Nephron progenitor cell (in vitro differentiated cells): ENCODE measurements around the gene SH3TC2.

Experiments
- DNase-seq: peaks from one replicate; pipeline ENCODE4 v3.0.0; 2021
- H3K27ac Mint-ChIP-seq: 2 replicates; pipeline ENCODE4 v1.8.0; 2021; ENCODE audit warnings: mild to moderate bottlenecking, moderate library complexity, mixed read lengths
- H3K27me3 Mint-ChIP-seq: 2 replicates; pipeline ENCODE4 v1.8.0; 2021; ENCODE audit warnings: mild to moderate bottlenecking, low read depth, mixed read lengths; ENCODE audit not compliant: poor library complexity
- H3K36me3 Mint-ChIP-seq: 2 replicates; pipeline ENCODE4 v1.8.0; 2021; ENCODE audit warnings: low read depth, mixed read lengths
- H3K4me1 Mint-ChIP-seq: 2 replicates; pipeline ENCODE4 v1.8.0; 2021; ENCODE audit warnings: mixed read lengths
- H3K4me3 Mint-ChIP-seq: 2 replicates; pipeline ENCODE4 v1.8.0; 2021; ENCODE audit warnings: mild to moderate bottlenecking, moderate library complexity, mixed read lengths
- H3K9me3 Mint-ChIP-seq: 2 replicates; pipeline ENCODE4 v1.8.0; 2021; ENCODE audit warnings: mild to moderate bottlenecking, moderate library complexity, mixed read lengths
- TF ChIP-seq, protein P1 (sequence below): fragments of 200-600 bp; sonication (generic); IDR thresholded peaks from 2 replicates; pipeline ENCODE4 v1.5.0; 2021; ENCODE audit warnings: antibody characterized with exemption

Gene SH3TC2

DNA sequence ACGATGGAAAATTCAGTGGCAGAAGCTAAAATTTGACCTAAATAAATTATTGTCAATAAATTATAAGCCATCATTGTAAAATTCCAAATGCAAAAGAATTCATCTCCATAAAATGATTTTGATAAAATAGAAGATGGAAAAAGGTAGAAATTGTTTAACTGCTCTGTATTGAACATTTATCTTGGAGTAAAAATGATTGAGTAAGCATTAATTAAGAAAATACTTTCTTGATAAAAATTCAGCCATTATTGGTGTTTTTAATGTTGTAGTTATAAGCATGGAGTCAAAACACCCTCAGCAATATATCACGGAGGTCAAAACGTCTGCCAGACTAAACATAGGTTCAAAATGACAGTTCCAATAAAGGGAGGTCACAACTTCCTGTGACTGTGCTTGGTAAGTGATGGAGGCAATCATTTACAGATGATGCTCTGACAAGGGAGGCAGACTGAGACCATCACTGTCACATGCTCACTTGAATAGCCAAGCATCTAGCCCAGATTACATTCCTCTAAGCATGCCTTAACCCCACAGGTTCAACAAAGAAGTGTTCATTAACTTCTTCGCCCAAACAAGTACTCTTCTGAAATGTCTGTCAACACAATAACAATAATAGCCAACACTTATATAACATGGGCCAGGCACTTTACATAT is 69.5 kb downstream of the SH3TC2 start:
- Mint-ChIP-seq H3K4me3 (no peak overlapping the region), H3K27me3 (peaks cover 19% of the 10 kb centered on the region), H3K36me3 (no peaks in the 10 kb centered on the region), H3K4me1 (no peaks in the 10 kb centered on the region), H3K27ac (no peak overlapping the region), H3K9me3 (no peaks in the 10 kb centered on the region)
- no peak for DNase-seq
- TF ChIP-seq, protein P1, sequence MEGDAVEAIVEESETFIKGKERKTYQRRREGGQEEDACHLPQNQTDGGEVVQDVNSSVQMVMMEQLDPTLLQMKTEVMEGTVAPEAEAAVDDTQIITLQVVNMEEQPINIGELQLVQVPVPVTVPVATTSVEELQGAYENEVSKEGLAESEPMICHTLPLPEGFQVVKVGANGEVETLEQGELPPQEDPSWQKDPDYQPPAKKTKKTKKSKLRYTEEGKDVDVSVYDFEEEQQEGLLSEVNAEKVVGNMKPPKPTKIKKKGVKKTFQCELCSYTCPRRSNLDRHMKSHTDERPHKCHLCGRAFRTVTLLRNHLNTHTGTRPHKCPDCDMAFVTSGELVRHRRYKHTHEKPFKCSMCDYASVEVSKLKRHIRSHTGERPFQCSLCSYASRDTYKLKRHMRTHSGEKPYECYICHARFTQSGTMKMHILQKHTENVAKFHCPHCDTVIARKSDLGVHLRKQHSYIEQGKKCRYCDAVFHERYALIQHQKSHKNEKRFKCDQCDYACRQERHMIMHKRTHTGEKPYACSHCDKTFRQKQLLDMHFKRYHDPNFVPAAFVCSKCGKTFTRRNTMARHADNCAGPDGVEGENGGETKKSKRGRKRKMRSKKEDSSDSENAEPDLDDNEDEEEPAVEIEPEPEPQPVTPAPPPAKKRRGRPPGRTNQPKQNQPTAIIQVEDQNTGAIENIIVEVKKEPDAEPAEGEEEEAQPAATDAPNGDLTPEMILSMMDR, result no peak

DNA sequence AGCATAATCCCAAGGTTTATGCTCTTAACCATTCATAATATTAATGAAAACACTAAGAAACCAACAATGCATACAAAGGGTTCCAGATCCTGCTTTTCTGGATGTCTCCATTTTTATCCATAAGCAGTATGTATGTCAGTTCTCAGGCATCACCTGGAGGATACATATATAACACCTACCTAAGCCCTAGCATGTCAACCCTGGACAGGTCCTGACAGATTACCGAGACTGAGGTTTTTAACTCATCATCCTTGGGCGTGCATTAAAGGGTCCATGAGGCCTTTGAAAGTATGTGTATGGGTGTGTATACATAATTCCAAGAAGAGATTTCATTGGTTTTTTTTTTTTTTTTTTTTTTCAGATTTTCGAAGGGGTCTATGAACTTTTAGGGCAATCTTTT is 70.6 kb downstream of the SH3TC2 start:
- TF ChIP-seq, protein P1, result no peak
- Mint-ChIP-seq H3K4me1 (no peaks in the 10 kb centered on the region), H3K27ac (no peak overlapping the region), H3K27me3 (peaks cover 19% of the 10 kb centered on the region), H3K36me3 (no peaks in the 10 kb centered on the region), H3K9me3 (no peaks in the 10 kb centered on the region), H3K4me3 (no peak overlapping the region)
- DNase-seq, result no peak

DNA sequence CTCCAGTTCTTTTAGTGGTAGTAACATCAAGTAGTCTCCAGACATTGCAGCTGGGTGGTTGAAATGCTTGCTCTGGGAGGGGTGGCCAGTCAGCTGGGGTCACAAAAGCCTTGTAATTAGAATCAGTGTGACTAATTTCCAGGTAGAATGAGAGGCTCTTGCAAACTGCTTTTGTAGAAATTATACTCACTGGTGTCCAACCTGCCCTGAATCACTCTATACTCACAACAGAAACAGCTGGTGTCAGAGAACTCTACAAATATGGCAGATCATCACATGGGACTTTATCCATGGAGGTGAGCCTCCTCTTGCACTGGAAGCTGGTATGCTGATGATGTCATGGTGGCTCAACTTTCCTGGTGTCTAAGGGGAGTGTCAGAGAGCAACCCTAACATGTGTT is 71.3 kb downstream of the SH3TC2 start:
- DNase-seq, result no peak
- Mint-ChIP-seq H3K27me3 (peaks cover 15% of the 10 kb centered on the region), H3K36me3 (no peaks in the 10 kb centered on the region), H3K4me3 (no peak overlapping the region), H3K9me3 (no peaks in the 10 kb centered on the region), H3K27ac (no peak overlapping the region), H3K4me1 (no peaks in the 10 kb centered on the region)
- TF ChIP-seq, protein P1, result no peak

DNA sequence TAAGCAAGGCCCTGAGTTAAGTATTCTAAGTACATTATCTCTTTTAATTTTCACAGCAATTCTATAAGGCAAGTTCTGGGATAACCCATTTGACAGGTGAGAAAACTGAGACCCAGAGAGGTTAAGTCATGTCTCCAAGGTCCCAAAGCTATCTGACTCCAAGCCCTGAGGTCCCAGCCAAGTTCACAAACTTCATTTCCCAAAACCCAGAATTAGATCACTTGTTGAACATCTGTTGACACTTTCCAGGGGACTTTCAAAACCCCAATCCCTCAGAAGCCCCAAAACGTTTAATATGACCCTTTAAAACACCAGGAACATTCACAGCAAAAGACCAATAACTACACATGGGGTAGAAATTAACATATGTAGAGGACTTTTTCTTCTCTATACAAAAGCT is 72.0 kb downstream of the SH3TC2 start:
- TF ChIP-seq, protein P1, result no peak
- Mint-ChIP-seq H3K4me3 (no peak overlapping the region), H3K27me3 (peaks cover 14% of the 10 kb centered on the region), H3K4me1 (no peaks in the 10 kb centered on the region), H3K9me3 (no peaks in the 10 kb centered on the region), H3K27ac (no peak overlapping the region), H3K36me3 (no peaks in the 10 kb centered on the region)
- no peak for DNase-seq

DNA sequence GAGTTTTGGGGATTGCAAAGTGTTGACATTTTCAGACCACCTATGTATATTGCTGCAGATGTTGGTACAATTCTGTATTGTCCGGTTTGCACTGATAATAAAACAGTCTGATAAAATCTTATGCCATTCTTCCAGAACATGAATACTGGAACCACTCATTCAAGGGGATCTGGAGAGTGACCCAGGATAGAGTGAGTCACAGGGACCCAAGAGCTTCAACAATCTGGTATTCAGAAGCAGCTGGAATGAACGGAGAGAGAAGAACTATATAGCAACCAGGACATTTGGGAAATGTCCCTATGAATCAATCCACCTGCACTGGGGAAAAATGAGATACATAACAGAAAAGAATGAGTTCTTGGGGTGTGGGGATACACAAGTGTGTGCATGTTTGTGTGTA is 73.3 kb downstream of the SH3TC2 start:
- Mint-ChIP-seq H3K36me3 (no peaks in the 10 kb centered on the region), H3K4me1 (no peaks in the 10 kb centered on the region), H3K9me3 (no peaks in the 10 kb centered on the region), H3K4me3 (no peak overlapping the region), H3K27me3 (peaks cover 11% of the 10 kb centered on the region), H3K27ac (no peak overlapping the region)
- no peak for DNase-seq
- TF ChIP-seq, protein P1, result no peak

DNA sequence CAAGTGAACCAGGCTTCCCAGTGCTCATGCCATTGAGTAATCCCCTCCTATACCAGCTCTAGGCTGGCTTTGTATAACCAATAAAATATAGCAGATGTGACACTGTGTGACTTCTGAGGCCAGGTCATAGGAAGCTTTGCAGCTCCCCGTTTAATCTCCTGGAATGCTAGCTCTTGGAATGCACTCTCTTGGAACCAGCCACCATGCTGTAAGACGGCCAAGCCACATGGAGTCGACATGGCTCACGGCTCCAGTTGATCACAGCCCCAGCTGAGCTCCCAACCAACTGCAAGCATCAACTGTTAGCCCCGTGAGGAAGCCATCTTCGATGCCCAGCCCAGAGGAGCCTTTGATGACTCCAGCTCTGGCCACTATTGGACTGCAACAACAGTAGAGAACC is 74.5 kb downstream of the SH3TC2 start:
- no peaks in the 10 kb centered on the region for H3K9me3 Mint-ChIP-seq
- H3K27ac Mint-ChIP-seq, result no peak overlapping the region
- no peaks in the 10 kb centered on the region for H3K4me1 Mint-ChIP-seq
- peaks cover 6% of the 10 kb centered on the region for H3K27me3 Mint-ChIP-seq
- H3K36me3 Mint-ChIP-seq, result no peaks in the 10 kb centered on the region
- H3K4me3 Mint-ChIP-seq, result no peak overlapping the region
- TF ChIP-seq, protein P1, result no peak
- DNase-seq, result no peak
